ENCODE data around the gene PRADC1.
"Not testable (repeated sequence)": the region's sequence is repeated elsewhere in the genome, so short reads cannot be mapped to it uniquely, and the experiment has no call there.

The PRADC1 gene

DNA sequence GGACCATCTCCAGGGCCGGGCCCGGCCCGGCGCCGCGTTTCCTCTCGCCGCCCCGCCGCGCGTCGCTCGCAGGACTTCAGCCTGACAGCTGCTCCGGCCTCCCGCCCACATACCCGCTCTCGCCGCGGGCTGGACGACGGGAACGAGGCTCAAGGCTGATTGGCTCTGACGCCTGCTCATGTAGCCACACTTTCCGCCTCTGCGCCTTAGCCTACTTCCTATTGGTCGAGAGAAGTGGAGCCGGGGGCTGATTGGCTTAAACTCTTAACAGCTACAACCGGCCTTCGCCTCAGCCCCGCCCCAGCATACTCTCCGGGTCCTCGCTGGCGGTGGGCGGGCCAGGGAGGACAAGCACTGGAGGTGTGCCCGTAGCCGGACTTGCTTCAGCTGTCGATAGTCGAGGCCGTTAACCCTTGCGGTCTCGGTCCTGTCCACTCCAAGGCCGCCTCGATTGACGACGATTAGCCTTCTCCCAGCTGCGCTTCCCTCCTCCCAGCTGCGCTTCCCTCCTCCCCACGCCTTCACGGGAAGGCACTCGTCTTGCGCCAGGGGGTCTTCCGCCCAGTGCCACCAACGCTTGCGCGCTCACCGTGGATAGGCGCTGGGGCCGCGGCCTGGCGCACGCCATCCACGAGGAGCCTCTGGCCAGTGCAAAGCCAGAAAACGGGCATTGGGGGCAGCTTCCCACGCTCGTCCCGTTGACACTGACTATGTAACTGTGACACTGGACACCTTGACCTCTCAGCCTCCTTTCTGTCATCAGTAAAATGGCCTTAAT, at the start of gene PRADC1:
TSS of gene PRADC1 (minus strand) at position 86 of the 778 bp plus-strand sequence. CDS start at position 7, 79 bp downstream.
- DNase-seq (ENCODE audit: low read depth in 4 of 4, low spot score in 1 of 4) = peak; percentile 72 to 89 (median 85)

DNA sequence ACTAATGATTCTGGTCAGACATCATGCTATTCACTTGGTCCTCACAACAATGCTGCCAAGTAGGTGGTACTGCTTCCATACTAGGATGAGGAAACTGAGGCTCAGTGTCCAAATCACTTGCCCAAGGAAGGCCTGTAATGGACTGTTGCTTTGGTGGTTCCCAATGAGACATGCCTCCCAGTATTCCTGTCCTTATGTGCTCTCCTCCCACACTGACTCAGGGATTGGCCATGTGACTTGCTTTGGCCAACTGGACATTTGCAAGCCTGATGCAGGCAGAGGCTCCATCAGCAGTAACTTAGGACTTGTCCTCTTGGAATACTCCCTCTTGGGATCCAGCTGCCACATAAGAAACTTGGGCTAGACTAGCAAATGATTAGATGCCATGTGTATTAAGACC, 48.2 kb upstream of the PRADC1 start:
- DNase-seq (ENCODE audit: low read depth in 4 of 4, low spot score in 1 of 4) = no peak

DNA sequence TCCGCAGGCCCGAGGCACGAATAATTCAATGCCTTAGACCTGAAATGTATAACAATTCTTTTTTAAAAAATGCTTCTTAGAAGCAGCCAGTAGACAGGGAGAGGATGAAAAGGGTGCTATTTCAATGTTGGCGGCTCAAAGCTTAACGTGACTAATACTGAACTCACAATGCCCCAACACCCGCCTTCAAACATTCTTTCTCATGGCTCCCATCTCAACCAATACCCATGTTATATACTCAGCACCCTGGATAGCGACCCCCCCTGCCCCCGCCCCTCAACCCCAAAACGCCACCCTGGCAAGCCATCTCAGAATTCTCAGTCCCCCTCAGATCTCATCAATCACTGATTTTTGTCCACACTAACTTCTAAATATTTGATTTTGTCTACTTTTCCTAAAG, 46.8 kb upstream of the PRADC1 start:
- no peak for DNase-seq (ENCODE audit: low read depth in 4 of 4, low spot score in 1 of 4)

DNA sequence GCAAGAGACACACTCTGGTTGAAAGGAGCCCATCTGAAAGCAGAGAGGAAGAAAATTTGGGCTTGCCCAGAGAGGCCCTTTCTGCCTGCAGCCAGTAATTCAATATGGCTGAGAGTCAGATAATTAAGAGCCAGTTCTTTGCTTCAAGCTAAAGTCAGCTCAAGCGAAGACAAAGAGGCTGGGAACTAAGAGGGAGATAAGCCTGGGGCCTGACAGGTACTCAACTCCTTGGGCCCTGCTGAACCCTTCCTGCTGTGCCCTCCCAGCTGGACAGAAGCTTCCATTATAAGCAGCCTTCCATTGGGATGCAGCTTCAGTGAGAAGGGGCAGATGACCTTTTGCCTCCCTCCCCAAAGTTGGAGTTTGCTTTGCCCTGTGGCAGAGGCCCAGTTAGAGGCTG, 39.2 kb upstream of the PRADC1 start:
- DNase-seq (ENCODE audit: low read depth in 4 of 4, low spot score in 1 of 4) = no peak

DNA sequence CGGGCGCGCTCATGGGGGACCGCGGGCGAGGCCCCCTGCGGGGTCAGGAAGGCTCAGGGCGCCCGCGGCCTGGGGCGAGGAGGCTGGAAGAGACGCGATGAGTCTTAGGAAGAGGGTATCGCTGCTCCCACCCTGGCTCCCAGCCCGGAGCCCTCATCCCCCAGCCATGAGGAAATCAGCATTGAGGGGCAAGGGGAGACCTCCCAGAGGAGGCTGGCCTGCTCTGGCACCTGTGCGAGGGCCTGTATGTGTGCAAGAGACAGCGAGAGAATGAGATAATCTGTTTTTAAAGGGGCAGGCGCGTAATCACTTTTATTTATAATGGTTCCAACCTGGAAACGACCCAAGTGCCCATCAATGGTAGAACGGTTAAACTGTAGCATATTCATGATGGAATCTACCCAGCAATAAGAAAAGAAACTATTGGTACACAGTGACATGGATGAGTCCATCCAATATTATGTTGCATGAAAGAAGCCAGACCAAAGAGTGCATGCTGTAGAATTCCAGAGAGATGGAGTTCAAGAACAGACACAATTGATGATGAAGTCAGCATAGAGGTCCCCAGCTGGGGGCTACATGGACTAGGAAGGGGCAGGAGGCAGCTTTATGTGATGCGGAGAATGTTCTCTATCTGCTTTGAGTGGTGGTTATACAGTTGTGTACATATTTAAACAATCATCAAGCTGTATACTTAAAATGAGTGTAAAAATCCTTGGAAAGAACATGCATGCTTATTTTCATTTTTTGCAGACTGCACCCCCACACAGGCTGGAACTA, 36.8 kb upstream of the PRADC1 start:
- DNase-seq (ENCODE audit: low read depth in 4 of 4, low spot score in 1 of 4) = no peak

DNA sequence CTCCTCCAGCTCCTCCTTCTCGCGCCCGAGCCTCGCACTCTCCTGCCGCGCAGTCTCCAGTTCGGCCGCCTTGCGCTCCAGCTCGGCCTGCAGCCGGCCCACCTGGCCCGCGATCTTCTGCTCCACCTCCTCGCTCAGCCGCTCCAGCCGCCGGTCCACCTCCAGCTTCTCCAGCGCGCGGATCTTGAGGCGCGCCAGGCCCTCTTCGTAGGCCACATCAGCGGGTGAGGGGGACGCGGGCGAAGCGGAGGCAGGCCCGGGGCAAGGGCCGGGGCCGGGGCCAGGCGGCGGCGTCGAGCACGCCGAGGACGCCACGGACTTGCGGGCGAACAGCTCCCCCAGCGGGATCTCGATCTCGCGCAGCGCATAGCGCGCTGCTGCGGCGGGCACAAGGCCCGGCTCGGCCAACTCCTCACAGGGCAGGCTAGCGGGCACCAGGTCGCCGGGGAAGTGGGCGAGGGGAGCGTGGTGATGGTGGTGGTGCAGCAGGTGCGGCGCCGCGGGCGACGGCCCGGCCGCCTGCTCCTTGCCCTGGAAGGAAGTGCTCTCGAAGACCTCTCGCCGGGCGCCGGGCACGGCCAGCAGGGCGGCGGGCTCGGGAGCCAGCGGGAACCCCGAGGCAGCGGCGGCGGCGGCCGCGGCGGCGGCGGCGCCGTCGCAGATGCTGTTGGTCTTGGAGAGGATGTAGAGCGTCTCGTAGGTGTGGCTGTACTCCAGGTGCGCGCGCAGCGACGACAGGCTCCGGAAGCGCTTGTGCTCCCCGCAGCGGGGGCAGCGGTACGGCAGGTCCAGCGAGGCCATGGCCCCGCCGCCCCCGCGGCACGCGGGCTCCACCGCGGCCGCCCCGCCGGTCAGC, 36.0 kb upstream of the PRADC1 start:
- peak; percentile 37 to 55 (median 48) for DNase-seq (ENCODE audit: low read depth in 4 of 4, low spot score in 1 of 4)

DNA sequence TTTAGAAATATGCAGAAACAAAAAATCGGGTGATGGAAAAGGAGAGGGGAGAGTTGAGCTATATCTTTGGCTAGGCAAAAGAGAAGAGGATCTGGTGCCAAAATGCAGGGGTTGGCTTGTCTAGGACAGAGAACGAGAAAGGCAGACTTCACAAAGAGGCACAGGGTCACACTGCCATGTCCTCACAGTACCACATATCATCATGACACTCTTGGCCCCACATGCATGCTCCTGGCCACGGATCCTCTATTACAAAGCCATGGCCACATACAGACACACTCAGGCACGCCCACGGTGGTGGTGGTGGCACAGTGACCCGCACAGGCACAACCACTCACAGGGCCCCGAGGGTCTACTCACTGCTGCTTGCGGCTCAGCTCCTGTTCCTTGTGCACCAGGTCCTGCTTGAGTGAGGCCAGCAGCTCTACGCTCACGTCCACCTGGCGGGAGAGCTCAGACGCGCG, 35.4 kb upstream of the PRADC1 start:
- no peak for DNase-seq (ENCODE audit: low read depth in 4 of 4, low spot score in 1 of 4)

DNA sequence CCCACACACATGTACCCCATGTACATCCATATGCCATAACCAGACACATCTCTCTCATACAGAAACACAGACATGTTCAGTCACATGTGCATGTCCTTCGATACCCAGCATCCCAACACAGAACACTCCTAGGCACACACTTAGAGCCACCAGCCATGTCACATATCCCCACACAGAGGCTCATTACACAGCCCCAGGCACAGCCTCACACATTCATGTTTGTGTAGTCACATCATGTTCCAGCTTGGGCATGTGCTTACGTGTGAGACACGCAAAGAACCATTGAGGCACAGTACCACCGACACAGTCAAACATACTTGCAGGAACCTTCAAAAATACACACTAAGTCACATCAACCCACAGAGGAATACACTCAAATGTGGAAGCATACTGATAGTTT, 34.0 kb upstream of the PRADC1 start:
- DNase-seq (ENCODE audit: low read depth in 4 of 4, low spot score in 1 of 4) = no peak

DNA sequence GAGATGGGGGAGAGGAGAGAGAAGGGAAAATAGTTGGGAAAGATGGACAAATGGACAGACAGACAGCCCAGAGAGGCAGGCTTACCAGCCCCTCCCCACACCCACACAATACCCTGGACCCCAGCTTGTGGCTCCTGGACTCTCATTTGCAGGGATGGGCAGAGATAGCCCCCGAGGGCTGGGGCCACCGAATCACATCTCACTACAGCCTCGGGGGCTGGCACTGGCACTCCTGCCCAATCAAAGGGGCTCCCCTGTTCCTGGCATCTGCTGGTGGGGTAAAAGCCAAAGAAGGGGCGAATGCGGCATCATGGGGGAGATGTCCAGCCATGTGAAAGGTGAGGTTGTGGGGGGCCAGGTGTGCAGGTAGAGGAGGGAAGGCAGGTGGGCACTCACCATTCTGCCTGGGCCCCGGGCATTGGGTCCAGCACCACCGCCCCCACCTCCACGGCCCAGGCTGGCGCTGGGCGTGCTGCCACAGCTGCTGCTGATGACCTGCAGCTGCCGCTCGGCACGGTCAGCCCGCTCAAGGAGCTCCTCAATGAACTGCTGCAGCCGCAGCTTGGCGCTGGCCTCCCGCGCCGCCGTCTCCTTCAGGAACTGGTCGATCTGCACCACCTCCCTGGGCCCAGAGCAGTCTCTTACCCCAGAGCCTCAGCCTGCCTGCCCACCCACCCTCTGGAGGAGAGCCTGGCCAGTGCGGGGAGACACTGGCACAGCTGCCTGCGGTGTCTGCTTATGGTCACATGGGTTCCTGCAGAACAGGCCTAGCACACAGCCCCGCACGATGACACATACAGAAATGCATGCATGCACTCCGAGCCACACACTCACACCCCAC, 33.2 kb upstream of the PRADC1 start:
- no peak for DNase-seq (ENCODE audit: low read depth in 4 of 4, low spot score in 1 of 4)

DNA sequence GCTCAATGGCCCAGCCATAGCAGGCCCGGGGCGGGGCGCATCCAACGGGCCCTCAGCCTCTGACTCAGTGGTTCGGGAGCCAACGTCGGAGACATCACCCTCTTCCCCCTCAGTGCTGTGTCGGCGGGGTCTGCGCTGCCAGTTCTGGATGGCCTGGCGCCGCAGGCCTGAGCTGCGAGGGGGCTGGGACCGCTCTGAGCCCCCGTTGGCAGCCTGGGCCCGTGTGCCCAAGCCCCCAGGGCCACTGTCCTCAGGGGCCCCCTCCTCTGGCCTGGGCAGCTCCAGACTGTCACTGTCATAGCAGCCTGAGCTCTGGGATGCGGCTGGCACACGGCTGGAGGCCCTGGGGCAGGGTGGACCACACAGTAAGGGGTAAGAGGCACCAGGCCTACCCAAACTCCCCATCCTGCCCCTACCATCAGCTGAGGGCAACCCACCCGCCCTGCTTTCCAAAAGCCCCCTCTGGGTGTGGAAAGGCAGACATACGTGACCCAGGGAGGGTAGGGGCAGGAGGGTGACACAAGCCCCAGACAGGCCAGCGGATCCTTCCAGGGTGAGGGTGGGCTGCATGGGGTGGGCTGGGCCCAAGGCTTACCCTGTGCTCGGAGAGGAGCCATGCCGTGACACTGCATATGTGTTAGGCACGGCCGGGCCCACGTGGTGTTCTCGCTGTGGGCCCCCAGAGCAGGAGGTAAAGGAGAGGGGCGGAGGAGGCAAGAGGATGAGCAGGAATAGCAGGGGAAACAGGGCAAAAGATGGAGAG, 32.4 kb upstream of the PRADC1 start:
- DNase-seq (ENCODE audit: low read depth in 4 of 4, low spot score in 1 of 4) = no peak

DNA sequence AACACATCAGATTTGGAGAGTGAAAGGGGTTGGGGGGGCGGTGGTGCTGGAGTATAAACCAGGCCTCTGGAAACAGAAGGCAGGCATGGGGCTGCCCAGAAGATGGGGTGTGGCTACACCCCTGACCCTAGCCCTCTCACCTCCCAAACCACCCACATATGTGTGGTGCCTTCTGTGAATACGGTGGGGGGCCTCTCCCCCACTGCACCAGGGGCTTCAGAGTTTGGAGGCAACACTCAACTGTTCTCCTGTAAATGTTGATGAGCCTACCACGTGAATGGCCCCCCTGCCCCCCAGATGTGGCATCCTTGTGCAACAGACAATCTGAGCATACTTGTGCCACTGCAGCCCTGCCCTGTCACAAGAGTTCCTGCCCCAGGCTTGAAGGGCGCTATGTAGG, 31.7 kb upstream of the PRADC1 start:
- no peak for DNase-seq (ENCODE audit: low read depth in 4 of 4, low spot score in 1 of 4)

DNA sequence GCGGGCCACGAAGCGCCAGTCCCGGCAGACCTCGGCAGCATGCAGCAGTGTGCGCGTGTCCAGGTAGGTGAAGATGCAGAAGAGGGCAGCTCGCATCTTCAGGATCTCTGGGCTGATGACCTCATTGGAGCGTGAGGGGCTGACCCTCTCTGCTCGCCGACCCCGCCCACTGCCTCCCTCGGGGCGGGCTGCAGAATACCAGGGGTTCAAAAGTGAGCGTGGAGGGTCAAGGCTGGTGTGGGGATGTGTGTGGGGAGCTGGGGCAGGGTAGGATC, 31.2 kb upstream of the PRADC1 start:
- no peak for DNase-seq (ENCODE audit: low read depth in 4 of 4, low spot score in 1 of 4)

DNA sequence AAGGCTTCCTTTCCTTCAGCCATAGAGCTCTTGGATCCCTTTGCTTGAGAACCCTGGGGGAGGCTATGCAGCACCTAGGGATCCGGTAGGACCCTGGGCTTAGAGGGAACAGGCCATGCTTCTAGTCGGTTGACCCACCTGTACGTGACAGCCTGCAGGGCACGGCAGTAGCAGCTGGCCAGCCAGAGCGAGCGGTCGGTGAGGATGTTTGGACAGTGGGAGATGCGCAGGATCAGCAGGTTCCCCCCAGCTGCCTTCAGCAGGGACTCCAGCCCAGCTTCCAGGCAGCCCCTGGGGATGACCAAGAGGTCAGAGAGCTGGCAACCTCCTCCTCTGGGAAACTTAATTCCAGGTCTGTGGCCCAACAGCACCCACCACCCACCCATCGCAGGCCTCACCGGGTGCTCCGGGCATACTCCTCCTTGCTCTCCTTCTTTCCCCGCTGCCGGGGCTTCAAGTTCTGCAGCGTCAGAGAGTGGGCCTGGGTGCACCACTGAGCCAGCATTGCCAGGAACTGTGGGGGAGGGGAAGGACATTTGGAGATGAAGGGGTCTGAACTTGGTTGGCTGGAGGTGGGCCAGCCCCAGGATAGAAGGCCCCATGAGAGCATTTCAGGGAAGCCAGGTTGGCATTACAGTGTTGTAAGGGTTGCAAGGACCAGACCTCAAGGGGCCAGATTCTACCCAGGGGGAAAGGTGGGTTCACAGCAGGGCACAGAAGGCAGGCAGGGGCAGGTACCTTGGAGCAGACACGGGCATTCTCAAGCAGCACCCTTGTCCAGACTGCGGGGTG, 30.7 kb upstream of the PRADC1 start:
- DNase-seq (ENCODE audit: low read depth in 4 of 4, low spot score in 1 of 4) = no peak

DNA sequence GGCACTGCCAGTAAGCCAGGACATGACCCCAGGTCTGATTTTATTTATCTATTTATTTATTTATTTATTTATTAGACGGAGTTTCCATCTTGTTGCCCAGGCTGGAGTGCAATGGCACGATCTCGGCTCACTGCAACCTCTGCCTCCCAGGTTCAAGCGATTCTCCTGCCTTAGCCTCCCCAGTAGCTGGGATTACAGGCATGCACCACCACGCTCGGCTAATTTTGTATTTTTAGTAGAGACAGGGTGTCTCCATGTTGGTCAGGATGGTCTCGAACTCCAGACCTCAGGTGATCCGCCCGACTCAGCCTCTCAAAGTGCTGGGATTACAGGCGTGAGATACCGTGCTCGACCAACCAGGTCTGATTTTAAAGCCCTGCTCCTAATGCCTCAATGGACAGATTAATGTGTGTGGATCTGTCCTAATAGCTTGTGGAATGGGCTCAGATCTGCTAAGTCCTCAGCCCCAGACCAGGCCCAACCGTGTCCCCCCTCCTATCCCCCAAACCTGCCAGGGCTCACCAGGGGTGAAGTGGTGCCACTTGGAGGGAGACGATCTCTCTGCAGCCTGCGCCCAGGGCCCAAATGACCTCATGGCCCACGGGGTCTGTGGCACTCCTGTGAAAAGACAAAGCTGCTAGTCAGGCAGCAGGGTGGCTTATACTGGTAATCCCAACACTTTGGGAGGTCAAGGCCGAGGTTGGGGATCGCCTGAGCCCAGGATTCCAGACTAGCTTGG, 29.8 kb upstream of the PRADC1 start:
- DNase-seq (ENCODE audit: low read depth in 4 of 4, low spot score in 1 of 4) = not testable (repeated sequence)

DNA sequence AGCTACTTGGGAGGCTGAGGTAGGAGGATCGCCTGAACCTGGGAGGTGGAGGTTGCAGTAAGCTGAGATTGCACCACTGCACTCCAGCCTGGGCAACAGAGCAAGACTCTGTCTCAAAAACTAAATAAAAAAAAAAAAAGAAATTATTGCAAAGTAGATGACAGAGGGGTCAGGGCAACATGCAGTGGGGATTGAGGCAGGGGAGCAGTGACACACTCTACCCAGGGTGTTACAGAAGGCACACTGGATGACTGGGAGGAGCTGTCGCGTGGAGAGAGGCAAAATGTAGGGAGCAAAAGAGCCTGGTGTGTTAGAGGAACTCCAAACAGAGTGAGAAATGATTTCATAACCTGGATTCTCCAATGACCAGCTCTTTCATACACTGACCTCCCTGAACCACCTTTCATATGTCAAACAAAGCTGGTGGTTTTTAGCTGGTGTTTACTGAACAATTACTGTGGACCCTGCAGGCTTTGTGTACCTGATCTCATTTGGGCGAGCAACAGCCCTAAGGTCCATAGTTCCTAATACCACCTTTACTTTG, 29.1 kb upstream of the PRADC1 start:
- DNase-seq (ENCODE audit: low read depth in 4 of 4, low spot score in 1 of 4) = no peak

DNA sequence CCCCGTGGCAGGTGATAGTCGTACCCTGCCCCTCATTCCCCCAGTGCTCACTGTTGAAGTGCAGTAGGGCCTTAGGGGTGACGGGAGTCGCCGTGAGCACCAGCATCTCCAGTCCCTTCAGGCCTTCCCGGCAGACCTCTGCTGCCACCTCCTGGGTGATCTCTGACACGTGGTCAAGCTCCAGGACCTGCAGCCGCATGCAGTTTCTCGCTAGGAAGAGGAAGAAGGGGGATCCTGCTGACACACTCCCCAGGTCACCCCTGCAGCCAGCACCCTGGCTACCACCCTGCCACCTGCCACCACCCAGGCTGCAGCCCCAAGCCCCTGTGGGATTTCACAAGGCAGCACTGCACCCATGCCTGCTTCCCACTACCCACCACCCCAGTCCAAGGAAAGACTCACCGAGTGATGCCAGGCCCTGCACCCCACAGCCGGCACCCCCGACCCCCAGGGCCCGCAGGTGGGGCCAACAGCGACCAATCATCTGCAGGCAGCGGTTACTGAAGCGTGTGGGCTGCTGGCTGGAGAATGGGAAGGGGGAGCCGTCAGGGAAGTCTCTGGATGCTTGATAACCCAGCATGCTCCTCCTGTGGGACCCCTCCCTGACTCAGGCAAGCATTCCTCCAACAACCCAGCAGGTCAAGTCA, 27.4 kb upstream of the PRADC1 start:
- no peak for DNase-seq (ENCODE audit: low read depth in 4 of 4, low spot score in 1 of 4)

DNA sequence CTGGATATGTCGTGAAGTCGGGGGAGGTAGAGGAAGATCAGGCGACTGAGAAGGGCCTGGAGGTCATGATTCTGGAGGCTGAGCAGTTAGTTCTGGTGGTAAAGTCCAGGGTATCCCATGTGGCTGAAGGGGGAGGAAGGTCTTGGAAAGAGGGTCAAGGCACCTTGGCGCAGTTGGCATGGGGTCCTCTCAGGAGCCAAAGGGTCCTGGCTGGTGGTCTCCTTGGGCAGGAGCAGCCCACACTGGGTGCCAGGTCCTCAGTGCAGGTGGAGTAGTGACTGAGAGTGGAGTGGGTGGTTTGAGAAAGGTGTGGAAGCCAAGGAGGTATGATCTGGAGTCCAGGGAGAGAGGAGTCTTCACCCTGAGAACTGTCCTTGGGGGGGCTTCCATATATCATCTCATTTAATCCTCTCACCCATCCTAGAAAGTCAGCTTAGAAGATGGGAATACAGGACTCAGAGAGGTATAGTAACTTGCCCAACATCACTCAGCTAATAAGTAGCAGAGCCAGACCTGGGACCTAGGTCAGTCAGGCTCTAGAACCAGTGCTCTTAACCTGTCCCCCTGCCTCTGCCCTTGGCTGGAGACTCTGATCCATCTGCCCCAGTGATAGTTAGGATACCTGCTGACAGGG, 26.8 kb upstream of the PRADC1 start:
- DNase-seq (ENCODE audit: low read depth in 4 of 4, low spot score in 1 of 4) = no peak
